Measurements from ENCODE around the gene TDRD15.
"Not testable (repeated sequence)": the region's sequence is repeated elsewhere in the genome, so short reads cannot be mapped to it uniquely, and the experiment has no call there.

Gene TDRD15

GRCh38 chr2:21123473-21124393, at the start of gene TDRD15:
TSS of gene TDRD15 (plus strand) at chr2:21123968. CDS start at chr2:21137468, 13,500 bp downstream.
- DNase-seq, result no peak

- no peak for DNase-seq
These were observed 45.5 kb upstream of the TDRD15 start for GRCh38 chr2:21078296-21078695.

- no peak for DNase-seq
These were observed 40.3 kb upstream of the TDRD15 start for GRCh38 chr2:21083482-21083881.

GRCh38 chr2:21084401-21084800, 39.4 kb upstream of the TDRD15 start:
- DNase-seq, result no peak

- no peak for DNase-seq
These were observed 31.4 kb upstream of the TDRD15 start for GRCh38 chr2:21092308-21092869.

GRCh38 chr2:21095178-21095577, 28.6 kb upstream of the TDRD15 start:
- DNase-seq, result no peak

GRCh38 chr2:21095714-21096113, 28.1 kb upstream of the TDRD15 start:
- DNase-seq, result no peak

- DNase-seq, result no peak
These were observed 27.3 kb upstream of the TDRD15 start for GRCh38 chr2:21096458-21096857.

- DNase-seq, result no peak
These were observed 26.4 kb upstream of the TDRD15 start for GRCh38 chr2:21097331-21097730.

- DNase-seq, result no peak
These were observed 25.5 kb upstream of the TDRD15 start for GRCh38 chr2:21098294-21098693.

- no peak for DNase-seq
These were observed 24.4 kb upstream of the TDRD15 start for GRCh38 chr2:21099281-21099907.

- DNase-seq, result not testable (repeated sequence)
These were observed 22.1 kb upstream of the TDRD15 start for GRCh38 chr2:21101514-21102155.

- DNase-seq, result no peak
These were observed 21.4 kb upstream of the TDRD15 start for GRCh38 chr2:21102356-21102755.

- DNase-seq, result no peak
These were observed 20.4 kb upstream of the TDRD15 start for GRCh38 chr2:21103274-21103891.

GRCh38 chr2:21104030-21104660, 19.6 kb upstream of the TDRD15 start:
- DNase-seq, result no peak

GRCh38 chr2:21111012-21111411, 12.8 kb upstream of the TDRD15 start:
- DNase-seq, result no peak

GRCh38 chr2:21117688-21118087, 6.1 kb upstream of the TDRD15 start:
- DNase-seq, result no peak

GRCh38 chr2:21118302-21118920, 5.4 kb upstream of the TDRD15 start:
- no peak for DNase-seq

- DNase-seq, result no peak
These were observed 8.1 kb downstream of the TDRD15 start for GRCh38 chr2:21131861-21132260.

- no peak for DNase-seq
These were observed 11.8 kb downstream of the TDRD15 start for GRCh38 chr2:21135585-21135984.

- no peak for DNase-seq
These were observed 18.4 kb downstream of the TDRD15 start for GRCh38 chr2:21142149-21142548.

- DNase-seq, result no peak
These were observed 22.9 kb downstream of the TDRD15 start for GRCh38 chr2:21146638-21147037.
